Measurements from ENCODE around the gene CA10. TPM values are rescaled to one million over a fixed set of nuclear protein-coding genes. Genes with fewer than 3 reads are reported as not detected.

CA10 gene
- total and polyA plus RNA-seq, 4 experiments from 2014 or later, result 0.57 TPM; not detected in 3

- POLR2A ChIA-PET (ENCODE audit: partially characterized antibody), result no interaction called here
Measured at GRCh38 chr17:51793686-51794085, 364.8 kb downstream of the CA10 start.

GRCh38 chr17:51778842-51779241 is 379.7 kb downstream of the CA10 start:
- H3K4me1 ChIP-seq (ENCODE audit: insufficient read depth, low read length), result no peaks in the 10 kb centered on the region
- Mint-ChIP-seq H3K27ac (no peak overlapping the region), H3K4me3 (no peak overlapping the region), H3K4me1 (peaks cover 2 to 10% (median 4%) of the 10 kb centered on the region in 4 donors), H3K36me3 (no peaks in the 10 kb centered on the region), H3K9me3 (peaks cover 0 to 3% (median 0%) of the 10 kb centered on the region in 8 donors), H3K27me3 (peaks cover 0 to 4% of the 10 kb centered on the region in 2 donors)
- ChIA-PET POLR2A (ENCODE audit: partially characterized antibody) (no interaction called here), CTCF (ENCODE audit: partially characterized antibody) (no interaction called here)
- no peaks in the 10 kb centered on the region for H3K36me3 ChIP-seq (ENCODE audit: insufficient read depth, low read length)
- no peak overlapping the region for H3K27ac ChIP-seq (ENCODE audit: low read depth, low read length)
- no peaks in the 10 kb centered on the region for H3K27me3 ChIP-seq (ENCODE audit: insufficient read depth, low read length)
- no peaks in the 10 kb centered on the region for H3K9me3 ChIP-seq (ENCODE audit: control insufficient read depth in 1 of 2, low read length in 2 of 2)
- H3K4me3 ChIP-seq (ENCODE audit: low read length in 2 of 2), result no peak overlapping the region
- no peak for DNase-seq
- intact Hi-C loops (cut with micrococcal nuclease), result no loop called here

More at GRCh38 chr17:51793686-51794085, 364.8 kb downstream of the CA10 start:
- no peaks in the 10 kb centered on the region for H3K36me3 Mint-ChIP-seq
- H3K27me3 ChIP-seq (ENCODE audit: insufficient read depth, low read length), result no peaks in the 10 kb centered on the region
- H3K4me1 Mint-ChIP-seq, result no peaks in the 10 kb centered on the region
- H3K4me1 ChIP-seq (ENCODE audit: insufficient read depth, low read length), result no peaks in the 10 kb centered on the region
- intact Hi-C loops (cut with micrococcal nuclease), result no loop called here
- H3K4me3 ChIP-seq (ENCODE audit: low read length in 2 of 2), result no peak overlapping the region
- no peak overlapping the region for H3K27ac Mint-ChIP-seq
- no peak for DNase-seq
- no peaks in the 10 kb centered on the region for H3K36me3 ChIP-seq (ENCODE audit: insufficient read depth, low read length)
- CTCF ChIA-PET (ENCODE audit: partially characterized antibody), result no interaction called here
- peaks cover 0 to 9% (median 2%) of the 10 kb centered on the region in 8 donors for H3K9me3 Mint-ChIP-seq
- no peak overlapping the region for H3K27ac ChIP-seq (ENCODE audit: low read depth, low read length)
- H3K27me3 Mint-ChIP-seq, result peaks cover 5 to 8% of the 10 kb centered on the region in 2 donors
- no peaks in the 10 kb centered on the region for H3K9me3 ChIP-seq (ENCODE audit: control insufficient read depth in 1 of 2, low read length in 2 of 2)
- no peak overlapping the region for H3K4me3 Mint-ChIP-seq

GRCh38 chr17:51770027-51770759 is 388.3 kb downstream of the CA10 start:
- H3K4me3 Mint-ChIP-seq, result no peak overlapping the region
- no peak overlapping the region for H3K27ac Mint-ChIP-seq
- no peaks in the 10 kb centered on the region for H3K9me3 ChIP-seq (ENCODE audit: control insufficient read depth in 1 of 2, low read length in 2 of 2)
- no peaks in the 10 kb centered on the region for H3K27me3 ChIP-seq (ENCODE audit: insufficient read depth, low read length)
- peaks cover 4 to 6% of the 10 kb centered on the region in 2 donors for H3K27me3 Mint-ChIP-seq
- CTCF ChIA-PET (ENCODE audit: partially characterized antibody), result interaction anchor here (1.6 kb wide), 1 partner anchor 10 kb away, joined by 5 read pairs; no protein-coding TSS in a partner anchor
- no peaks in the 10 kb centered on the region for H3K4me1 ChIP-seq (ENCODE audit: insufficient read depth, low read length)
- no peak overlapping the region for H3K4me3 ChIP-seq (ENCODE audit: low read length in 2 of 2)
- no peaks in the 10 kb centered on the region for H3K36me3 ChIP-seq (ENCODE audit: insufficient read depth, low read length)
- no peak for DNase-seq
- no peak overlapping the region for H3K27ac ChIP-seq (ENCODE audit: low read depth, low read length)
- POLR2A ChIA-PET (ENCODE audit: partially characterized antibody), result no interaction called here
- no peaks in the 10 kb centered on the region for H3K4me1 Mint-ChIP-seq
- no peaks in the 10 kb centered on the region for H3K36me3 Mint-ChIP-seq
- peaks cover 0 to 1% (median 0%) of the 10 kb centered on the region in 8 donors for H3K9me3 Mint-ChIP-seq
- intact Hi-C loops (cut with micrococcal nuclease), result no loop called here

- Mint-ChIP-seq H3K9me3 (peaks cover 0 to 1% (median 0%) of the 10 kb centered on the region in 8 donors), H3K4me1 (no peaks in the 10 kb centered on the region), H3K27me3 (peaks cover 6 to 9% of the 10 kb centered on the region in 2 donors), H3K36me3 (no peaks in the 10 kb centered on the region), H3K27ac (no peak overlapping the region), H3K4me3 (no peak overlapping the region)
- H3K27me3 ChIP-seq (ENCODE audit: insufficient read depth, low read length), result no peaks in the 10 kb centered on the region
- CTCF ChIA-PET (ENCODE audit: partially characterized antibody), result no interaction called here
- no peak overlapping the region for H3K27ac ChIP-seq (ENCODE audit: low read depth, low read length)
- intact Hi-C loops (cut with micrococcal nuclease), result no loop called here
- POLR2A ChIA-PET (ENCODE audit: partially characterized antibody), result no interaction called here
- H3K4me1 ChIP-seq (ENCODE audit: insufficient read depth, low read length), result no peaks in the 10 kb centered on the region
- H3K9me3 ChIP-seq (ENCODE audit: control insufficient read depth in 1 of 2, low read length in 2 of 2), result no peaks in the 10 kb centered on the region
- no peak overlapping the region for H3K4me3 ChIP-seq (ENCODE audit: low read length in 2 of 2)
- H3K36me3 ChIP-seq (ENCODE audit: insufficient read depth, low read length), result no peaks in the 10 kb centered on the region
- no peak for DNase-seq
Measured at GRCh38 chr17:51769231-51769630, 389.3 kb downstream of the CA10 start.

- Mint-ChIP-seq H3K4me1 (no peaks in the 10 kb centered on the region), H3K27me3 (peaks cover 8 to 10% of the 10 kb centered on the region in 2 donors), H3K4me3 (no peak overlapping the region), H3K36me3 (no peaks in the 10 kb centered on the region), H3K9me3 (peaks cover 0 to 1% (median 0%) of the 10 kb centered on the region in 8 donors), H3K27ac (no peak overlapping the region)
- H3K27ac ChIP-seq (ENCODE audit: low read depth, low read length), result no peak overlapping the region
- no peaks in the 10 kb centered on the region for H3K4me1 ChIP-seq (ENCODE audit: insufficient read depth, low read length)
- ChIA-PET POLR2A (ENCODE audit: partially characterized antibody) (no interaction called here), CTCF (ENCODE audit: partially characterized antibody) (interaction anchor here (5.0 kb wide), 1 partner anchor 13 kb away, joined by 44 read pairs; no protein-coding TSS in a partner anchor)
- intact Hi-C loops (cut with micrococcal nuclease), result no loop called here
- H3K9me3 ChIP-seq (ENCODE audit: control insufficient read depth in 1 of 2, low read length in 2 of 2), result no peaks in the 10 kb centered on the region
- no peak for DNase-seq
- H3K36me3 ChIP-seq (ENCODE audit: insufficient read depth, low read length), result no peaks in the 10 kb centered on the region
- no peaks in the 10 kb centered on the region for H3K27me3 ChIP-seq (ENCODE audit: insufficient read depth, low read length)
- H3K4me3 ChIP-seq (ENCODE audit: low read length in 2 of 2), result no peak overlapping the region
Measured at GRCh38 chr17:51768706-51769105, 389.8 kb downstream of the CA10 start.

GRCh38 chr17:51767287-51767686 is 391.2 kb downstream of the CA10 start:
- no peaks in the 10 kb centered on the region for H3K4me1 ChIP-seq (ENCODE audit: insufficient read depth, low read length)
- ChIA-PET POLR2A (ENCODE audit: partially characterized antibody) (no interaction called here), CTCF (ENCODE audit: partially characterized antibody) (interaction anchor here (5.0 kb wide), 1 partner anchor 11 kb away, joined by 44 read pairs; no protein-coding TSS in a partner anchor)
- no peak overlapping the region for H3K4me3 ChIP-seq (ENCODE audit: low read length in 2 of 2)
- H3K4me3 Mint-ChIP-seq, result no peak overlapping the region
- H3K27me3 Mint-ChIP-seq, result peaks cover 10 to 11% of the 10 kb centered on the region in 2 donors
- peaks cover 0 to 1% (median 0%) of the 10 kb centered on the region in 8 donors for H3K9me3 Mint-ChIP-seq
- H3K4me1 Mint-ChIP-seq, result no peaks in the 10 kb centered on the region
- no peak overlapping the region for H3K27ac Mint-ChIP-seq
- no peak overlapping the region for H3K27ac ChIP-seq (ENCODE audit: low read depth, low read length)
- H3K36me3 Mint-ChIP-seq, result no peaks in the 10 kb centered on the region
- no peaks in the 10 kb centered on the region for H3K9me3 ChIP-seq (ENCODE audit: control insufficient read depth in 1 of 2, low read length in 2 of 2)
- H3K27me3 ChIP-seq (ENCODE audit: insufficient read depth, low read length), result no peaks in the 10 kb centered on the region
- DNase-seq, result no peak
- intact Hi-C loops (cut with micrococcal nuclease), result no loop called here
- no peaks in the 10 kb centered on the region for H3K36me3 ChIP-seq (ENCODE audit: insufficient read depth, low read length)

GRCh38 chr17:51765282-51766135 is 393.0 kb downstream of the CA10 start:
- Mint-ChIP-seq H3K36me3 (no peaks in the 10 kb centered on the region), H3K27me3 (peaks cover 14 to 15% of the 10 kb centered on the region in 2 donors), H3K27ac (no peak overlapping the region), H3K4me3 (no peak overlapping the region), H3K4me1 (no peaks in the 10 kb centered on the region), H3K9me3 (no peaks in the 10 kb centered on the region)
- POLR2A ChIA-PET (ENCODE audit: partially characterized antibody), result interaction anchor here (1.1 kb wide), 1 partner anchor 10 kb away, joined by 3 read pairs; no protein-coding TSS in a partner anchor
- Histone ChIP-seq H3K36me3 (ENCODE audit: insufficient read depth, low read length) (no peaks in the 10 kb centered on the region), H3K27me3 (ENCODE audit: insufficient read depth, low read length) (no peaks in the 10 kb centered on the region), H3K4me1 (ENCODE audit: insufficient read depth, low read length) (no peaks in the 10 kb centered on the region), H3K27ac (ENCODE audit: low read depth, low read length) (no peak overlapping the region), H3K9me3 (ENCODE audit: control insufficient read depth in 1 of 2, low read length in 2 of 2) (no peaks in the 10 kb centered on the region), H3K4me3 (ENCODE audit: low read length in 2 of 2) (no peak overlapping the region)
- intact Hi-C loops (cut with micrococcal nuclease), result no loop called here
- no peak for DNase-seq
- CTCF ChIA-PET (ENCODE audit: partially characterized antibody), result interaction anchor here (1.3 to 5.0 kb wide), 5 partner anchors 10 to 467 kb away, joined by 4 to 44 read pairs (median 4); no protein-coding TSS in a partner anchor
